ENCODE results near the gene STK11. TPM values are rescaled to one million over a fixed set of nuclear protein-coding genes. Genes with fewer than 3 reads are reported as not detected.

Gene STK11
- total and polyA plus RNA-seq, 2 experiments from 2014 or later: 4.6 to 64.1 TPM

DNA sequence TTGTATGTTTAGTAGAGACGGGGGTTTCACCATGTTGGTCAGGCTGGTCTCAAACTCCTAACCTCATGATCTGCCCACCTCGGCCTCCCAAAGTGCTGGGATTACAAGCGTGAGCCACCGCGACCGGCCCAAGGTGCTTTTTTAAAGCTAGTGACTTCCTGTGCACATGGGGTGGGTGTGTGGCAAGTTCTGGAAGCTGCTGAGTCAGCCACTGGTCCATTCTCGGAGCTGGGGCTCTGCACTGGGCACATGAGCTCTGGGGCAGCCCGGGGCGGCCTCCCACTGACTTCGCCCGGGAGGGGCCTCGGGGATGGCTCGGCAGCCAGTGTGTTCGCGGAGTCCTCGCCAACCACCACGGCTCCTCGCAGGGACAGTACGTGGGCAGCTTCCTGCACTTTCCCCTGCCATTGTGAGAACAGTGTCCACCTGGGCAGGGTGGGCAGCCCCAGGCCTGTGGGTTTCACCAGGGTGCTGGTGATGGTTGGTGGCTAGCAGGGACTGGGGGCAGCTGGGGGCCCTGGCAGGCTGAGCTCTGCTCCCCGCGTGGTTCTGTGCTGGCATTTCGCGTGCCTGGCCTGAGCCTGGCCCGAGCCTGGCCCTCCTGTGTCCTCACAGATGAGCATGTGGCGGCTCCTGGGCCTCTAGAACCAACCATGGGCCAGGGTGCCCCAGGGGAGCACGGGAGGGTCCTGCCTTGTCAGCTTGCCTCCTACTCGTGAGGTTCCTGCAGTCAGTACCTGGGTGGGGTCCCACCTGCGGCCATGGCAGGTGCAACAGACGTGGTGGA is 20.1 kb downstream of the STK11 start:
- Histone ChIP-seq H3K79me2 (ENCODE audit: insufficient read depth) (peaks cover 8% of the 10 kb centered on the region; the same call in 1 of the 2 replicates), H3K4me1 (ENCODE audit: insufficient read depth) (no peaks in the 10 kb centered on the region), H3K27ac (no peak overlapping the region), H3K4me3 (no peak overlapping the region), H2AFZ (no peak overlapping the region), H4K20me1 (ENCODE audit: insufficient read depth) (no peaks in the 10 kb centered on the region), H3F3A (ENCODE audit: insufficient read depth) (no peaks in the 10 kb centered on the region), H3K9me3 (ENCODE audit: low read depth) (no peaks in the 10 kb centered on the region), H3K4me2 (ENCODE audit: unreplicated experiment) (no peak overlapping the region), H3K9me2 (ENCODE audit: insufficient read depth) (no peaks in the 10 kb centered on the region), H3K36me3 (ENCODE audit: low read depth) (peaks cover 3% of the 10 kb centered on the region; the same call in 1 of the 2 replicates), H3K9ac (no peak overlapping the region), H3K27me3 (replicated peaks; ENCODE audit: insufficient read depth) (no peaks in the 10 kb centered on the region)
- TF ChIP-seq EZH2 (IDR thresholded peaks at IDR 0.05; ENCODE audit: insufficient read depth, poor library complexity, severe bottlenecking) (no peak), EZH2phosphoT487 (IDR thresholded peaks at IDR 0.05; ENCODE audit: insufficient read depth, low read depth) (no peak)
- in situ Hi-C loops (cut with MboI): no loop called here
- 88 to 90% methylated on average over 26 to 27 of the region's 29 CpGs for WGBS, 2 experiments (ENCODE audit: low coverage in 1 of 2, low lambda C conversion rate in 2 of 2, missing lambda C conversion rate in 2 of 2)
- DNase-seq: no peak

DNA sequence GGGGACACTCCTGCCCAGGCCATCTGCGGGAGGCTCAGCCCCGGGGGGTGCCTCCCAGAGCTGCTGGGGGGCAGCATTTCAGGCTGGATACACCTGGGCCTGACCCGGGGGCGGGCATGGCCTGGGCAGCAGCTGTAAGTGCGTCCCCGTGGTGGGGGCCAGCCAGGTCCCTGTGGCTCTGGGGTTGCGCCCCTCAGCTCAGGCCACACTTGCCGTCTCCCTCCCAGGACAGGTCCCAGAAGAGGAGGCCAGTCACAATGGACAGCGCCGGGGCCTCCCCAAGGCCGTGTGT is 20.6 kb downstream of the STK11 start:
- no peak overlapping the region for H2AFZ ChIP-seq
- no peak overlapping the region for H3K27ac ChIP-seq
- H3K36me3 ChIP-seq (ENCODE audit: low read depth): peaks cover 3% of the 10 kb centered on the region; the same call in 1 of the 2 replicates
- peaks cover 3% of the 10 kb centered on the region; the same call in 1 of the 2 replicates for H3K79me2 ChIP-seq (ENCODE audit: insufficient read depth)
- WGBS, 2 experiments (ENCODE audit: low coverage in 1 of 2, low lambda C conversion rate in 2 of 2, missing lambda C conversion rate in 2 of 2): 91 to 92% methylated on average over 9 to 11 of the region's 11 CpGs
- no peaks in the 10 kb centered on the region for H3K9me3 ChIP-seq (ENCODE audit: low read depth)
- H3F3A ChIP-seq (ENCODE audit: insufficient read depth): no peaks in the 10 kb centered on the region
- no peak for TF ChIP-seq EZH2phosphoT487 (IDR thresholded peaks at IDR 0.05; ENCODE audit: insufficient read depth, low read depth)
- TF ChIP-seq EZH2 (IDR thresholded peaks at IDR 0.05; ENCODE audit: insufficient read depth, poor library complexity, severe bottlenecking): no peak
- H3K9me2 ChIP-seq (ENCODE audit: insufficient read depth): no peaks in the 10 kb centered on the region
- no peak overlapping the region for H3K9ac ChIP-seq
- no peaks in the 10 kb centered on the region for H3K27me3 ChIP-seq (replicated peaks; ENCODE audit: insufficient read depth)
- no peaks in the 10 kb centered on the region for H4K20me1 ChIP-seq (ENCODE audit: insufficient read depth)
- in situ Hi-C loops (cut with MboI): no loop called here
- H3K4me3 ChIP-seq: no peak overlapping the region
- no peak overlapping the region for H3K4me2 ChIP-seq (ENCODE audit: unreplicated experiment)
- no peak for DNase-seq
- H3K4me1 ChIP-seq (ENCODE audit: insufficient read depth): no peaks in the 10 kb centered on the region

GRCh38 chr19:1226522-1227303 is 21.1 kb downstream of the STK11 start:
- H2AFZ ChIP-seq: no peak overlapping the region
- DNase-seq: no peak
- no peaks in the 10 kb centered on the region for H3K4me1 ChIP-seq (ENCODE audit: insufficient read depth)
- H3K4me2 ChIP-seq (ENCODE audit: unreplicated experiment): no peak overlapping the region
- 0 out of 2 replicates have a peak, but pooled peaks cover 3% of the 10 kb centered on the region for H3K36me3 ChIP-seq (ENCODE audit: low read depth)
- H3K27ac ChIP-seq: no peak overlapping the region
- in situ Hi-C loops (cut with MboI): no loop called here
- no peak overlapping the region for H3K4me3 ChIP-seq
- H3K9ac ChIP-seq: no peak overlapping the region
- no peaks in the 10 kb centered on the region for H3K9me2 ChIP-seq (ENCODE audit: insufficient read depth)
- no peaks in the 10 kb centered on the region for H3K79me2 ChIP-seq (ENCODE audit: insufficient read depth)
- no peak for TF ChIP-seq EZH2phosphoT487 (IDR thresholded peaks at IDR 0.05; ENCODE audit: insufficient read depth, low read depth)
- TF ChIP-seq EZH2 (IDR thresholded peaks at IDR 0.05; ENCODE audit: insufficient read depth, poor library complexity, severe bottlenecking): no peak
- no peaks in the 10 kb centered on the region for H3K27me3 ChIP-seq (replicated peaks; ENCODE audit: insufficient read depth)
- H4K20me1 ChIP-seq (ENCODE audit: insufficient read depth): no peaks in the 10 kb centered on the region
- H3K9me3 ChIP-seq (ENCODE audit: low read depth): no peaks in the 10 kb centered on the region
- no peaks in the 10 kb centered on the region for H3F3A ChIP-seq (ENCODE audit: insufficient read depth)
- WGBS, 2 experiments (ENCODE audit: low coverage in 1 of 2, low lambda C conversion rate in 2 of 2, missing lambda C conversion rate in 2 of 2): 94 to 96% methylated on average over 33 to 45 of the region's 50 CpGs

DNA sequence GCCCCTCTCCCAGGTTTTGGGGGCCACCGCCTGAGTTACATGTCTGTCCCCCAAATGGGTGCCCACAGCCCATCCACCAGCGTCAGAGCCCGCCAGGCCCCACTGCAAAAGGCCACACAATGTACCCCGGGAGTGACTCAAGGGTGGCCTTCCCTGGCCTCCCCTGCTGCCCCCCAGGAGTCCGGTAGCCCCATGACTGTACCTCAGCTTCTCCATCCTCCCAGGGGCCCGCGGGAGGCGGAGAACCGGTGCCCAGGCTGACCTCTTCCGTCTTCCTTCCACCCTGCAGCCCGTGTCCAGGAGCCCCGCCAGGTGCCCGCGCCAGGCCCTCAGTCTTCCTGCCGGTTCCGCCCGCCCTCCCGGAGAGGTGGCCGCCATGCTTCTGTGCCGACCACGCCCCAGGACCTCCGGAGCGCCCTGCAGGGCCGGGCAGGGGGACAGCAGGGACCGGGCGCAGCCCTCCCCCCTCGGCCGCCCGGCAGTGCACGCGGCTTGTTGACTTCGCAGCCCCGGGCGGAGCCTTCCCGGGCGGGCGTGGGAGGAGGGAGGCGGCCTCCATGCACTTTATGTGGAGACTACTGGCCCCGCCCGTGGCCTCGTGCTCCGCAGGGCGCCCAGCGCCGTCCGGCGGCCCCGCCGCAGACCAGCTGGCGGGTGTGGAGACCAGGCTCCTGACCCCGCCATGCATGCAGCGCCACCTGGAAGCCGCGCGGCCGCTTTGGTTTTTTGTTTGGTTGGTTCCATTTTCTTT is 21.9 kb downstream of the STK11 start:
- Histone ChIP-seq H3K4me3 (no peak overlapping the region), H3K4me1 (ENCODE audit: insufficient read depth) (no peaks in the 10 kb centered on the region), H3K9ac (no peak overlapping the region), H3K27me3 (replicated peaks; ENCODE audit: insufficient read depth) (no peaks in the 10 kb centered on the region), H3K27ac (no peak overlapping the region), H3K36me3 (ENCODE audit: low read depth) (0 out of 2 replicates have a peak, but pooled peaks cover 3% of the 10 kb centered on the region), H2AFZ (no peak overlapping the region), H3K79me2 (ENCODE audit: insufficient read depth) (no peaks in the 10 kb centered on the region), H3K9me2 (ENCODE audit: insufficient read depth) (no peaks in the 10 kb centered on the region), H3K4me2 (ENCODE audit: unreplicated experiment) (no peak overlapping the region), H4K20me1 (ENCODE audit: insufficient read depth) (no peaks in the 10 kb centered on the region), H3K9me3 (ENCODE audit: low read depth) (no peaks in the 10 kb centered on the region), H3F3A (ENCODE audit: insufficient read depth) (0 out of 2 replicates have a peak, but pooled peaks cover under 1% of the 10 kb centered on the region)
- in situ Hi-C loops (cut with MboI): no loop called here
- WGBS, 2 experiments (ENCODE audit: low coverage in 1 of 2, low lambda C conversion rate in 2 of 2, missing lambda C conversion rate in 2 of 2): 89 to 93% methylated on average over 54 of the region's 56 CpGs
- TF ChIP-seq EZH2 (IDR thresholded peaks at IDR 0.05; ENCODE audit: insufficient read depth, poor library complexity, severe bottlenecking) (no peak), EZH2phosphoT487 (IDR thresholded peaks at IDR 0.05; ENCODE audit: insufficient read depth, low read depth) (no peak)
- no peak for DNase-seq

Data from GM23248 (cell line).